Uterus (tissue), 2 donors: ENCODE results near the gene PTPRF.
"Not testable (repeated sequence)": the region's sequence is repeated elsewhere in the genome, so short reads cannot be mapped to it uniquely, and the experiment has no call there.

Source experiments
- CTCF ChIP-seq, 4 experiments: fragments of 200-600 bp in 2 of 4; fragments of 450-650 bp in 2 of 4; sonication (generic) in 2 of 4; IDR thresholded peaks; one replicate each; pipeline ENCODE4 v1.5.1; 2016 to 2019; ENCODE audit warnings: antibody characterized with exemption in 4 of 4, mild to moderate bottlenecking in 2 of 4, moderate library complexity in 1 of 4
- POLR2A ChIP-seq, 2 donors: fragments of 450-650 bp; IDR thresholded peaks; one replicate each; pipeline ENCODE4 v1.6.1; 2016; ENCODE audit warnings: antibody characterized with exemption in 2 of 2, mild to moderate bottlenecking in 1 of 2, moderate library complexity in 1 of 2

GRCh38 chr1:43638381-43638780, 107.7 kb downstream of the PTPRF start:
- TF ChIP-seq POLR2A, CTCF (IDR thresholded peaks at IDR 0.05): not testable (repeated sequence)
